HG02610 (cell line): ENCODE measurements around the gene PCDHGC5.

ENCODE experiments used
- ATAC-seq: cut with Tn5 transposase; IDR thresholded peaks from one replicate; pipeline ENCODE4 v1.9.1; 2021; ENCODE audit warnings: mild to moderate bottlenecking, moderate library complexity; ENCODE audit not compliant: unreplicated experiment

Gene PCDHGC5

GRCh38 chr5:141512390-141512910 is 23.6 kb downstream of the PCDHGC5 start:
- ATAC-seq, result peak; percentile 24

GRCh38 chr5:141512911-141513626 is 24.2 kb downstream of the PCDHGC5 start:
- no peak for ATAC-seq

GRCh38 chr5:141513627-141514329 is 24.9 kb downstream of the PCDHGC5 start:
- peak; percentile 30 for ATAC-seq

DNA sequence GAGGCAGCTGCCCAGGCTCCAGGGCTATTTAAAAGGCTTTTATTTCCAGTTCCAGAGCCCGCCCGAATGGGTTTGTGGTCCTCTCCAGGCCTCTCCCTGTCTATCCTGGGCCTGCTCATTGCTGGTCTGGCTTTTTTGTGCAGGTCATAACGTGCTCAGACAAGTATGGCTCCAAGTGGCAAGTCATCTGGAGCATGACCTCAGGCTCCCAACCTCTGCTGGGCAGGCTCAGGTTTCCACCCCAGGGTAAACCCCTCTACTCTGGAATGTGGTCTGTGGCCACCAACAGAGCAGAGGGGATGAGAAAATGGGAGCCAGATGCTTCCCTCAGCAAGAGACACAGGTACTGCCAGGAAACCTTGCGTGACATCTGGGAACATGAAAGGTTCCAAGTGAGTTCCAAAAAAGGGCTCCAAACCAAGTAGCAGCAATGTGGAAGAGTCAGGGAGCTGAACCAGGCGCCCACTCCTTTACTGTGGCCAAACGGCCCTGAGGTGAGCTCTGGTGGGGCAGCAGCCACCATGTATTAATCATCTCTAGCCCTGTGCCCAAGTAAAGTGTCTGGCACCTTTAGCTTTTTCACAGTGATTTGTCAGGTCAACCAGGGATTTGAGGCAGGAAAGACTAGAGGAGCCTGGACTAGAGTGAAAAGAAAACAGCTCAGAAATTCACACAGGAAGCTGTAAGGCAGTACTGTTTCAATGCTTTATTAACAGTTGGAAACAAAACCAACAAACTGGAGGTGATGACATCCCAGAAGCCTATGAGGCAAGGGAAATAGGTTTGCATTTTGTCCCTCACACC is 25.7 kb downstream of the PCDHGC5 start:
- peak; percentile 33 for ATAC-seq

DNA sequence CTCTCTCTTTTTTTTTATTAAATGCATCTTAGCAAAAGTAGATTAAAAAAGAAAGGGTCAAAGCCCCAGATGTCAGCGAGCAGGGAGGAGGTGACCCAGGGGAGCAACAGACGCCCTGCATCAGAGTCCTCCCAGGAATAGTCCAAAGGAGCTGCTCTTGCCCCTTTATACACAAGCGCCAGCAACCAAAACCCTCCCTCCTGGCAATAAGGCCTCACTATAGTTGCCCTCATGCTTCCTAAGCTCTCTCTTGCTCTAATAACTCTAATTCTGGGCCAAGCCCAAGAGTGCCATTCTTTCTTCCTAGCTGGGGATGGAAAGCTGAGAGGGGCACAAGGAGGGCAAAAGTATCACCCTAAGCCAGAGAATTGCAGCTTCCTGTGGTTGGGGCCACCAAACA is 26.3 kb downstream of the PCDHGC5 start:
- no peak for ATAC-seq

DNA sequence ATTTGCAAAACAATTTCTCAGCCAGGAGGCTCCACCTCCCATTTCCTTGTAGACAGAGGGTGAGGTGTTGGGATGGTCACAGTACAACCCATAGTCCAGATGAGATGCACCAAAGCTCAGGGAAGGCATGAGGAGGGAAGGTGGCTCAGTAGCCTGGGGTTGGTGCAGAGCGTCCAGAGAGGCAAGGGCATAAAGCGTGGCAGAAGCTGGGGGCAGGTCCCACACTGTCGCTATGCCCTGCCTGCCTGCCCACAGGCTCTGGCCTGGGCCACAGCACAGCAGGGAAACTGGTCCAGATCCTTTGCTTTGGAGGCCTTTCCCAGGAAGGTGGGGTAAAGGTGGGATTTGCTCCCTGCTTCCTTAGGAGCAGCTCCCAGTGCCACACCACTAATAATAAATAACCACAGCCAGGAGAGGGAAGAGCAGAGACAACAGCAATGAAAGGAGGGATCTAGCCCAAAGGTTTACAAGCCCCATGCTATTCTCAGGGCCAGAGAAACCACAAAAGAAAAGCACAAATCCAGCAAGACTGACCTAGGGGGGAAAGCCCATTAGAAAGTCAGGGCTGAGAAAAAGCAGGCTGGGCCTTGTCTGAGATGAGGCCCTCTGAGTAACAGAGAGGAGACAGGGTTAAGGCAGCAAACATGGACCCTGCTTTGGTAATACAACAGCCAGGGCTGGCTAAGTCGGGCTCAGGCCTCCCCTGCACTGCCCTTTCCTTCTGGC is 27.2 kb downstream of the PCDHGC5 start:
- ATAC-seq, result no peak

DNA sequence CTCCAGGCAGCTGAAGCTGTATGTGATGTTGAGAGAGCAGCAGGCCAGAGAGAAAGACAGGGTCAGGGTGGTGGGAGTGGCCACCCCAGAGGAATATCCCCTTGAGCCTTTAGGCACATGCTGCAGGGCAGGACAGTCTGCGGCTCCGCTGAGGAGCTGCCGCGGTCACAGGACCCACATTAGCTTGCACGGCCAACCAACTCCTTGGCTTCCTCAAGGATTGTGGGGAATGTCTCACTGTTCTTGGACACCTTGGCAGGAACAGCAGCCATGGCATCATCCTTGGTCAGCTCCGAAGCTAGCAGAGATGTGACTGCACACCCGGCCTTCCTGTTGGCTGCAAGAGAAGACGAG is 27.8 kb downstream of the PCDHGC5 start:
- ATAC-seq, result no peak

GRCh38 chr5:141517312-141517711 is 28.4 kb downstream of the PCDHGC5 start:
- ATAC-seq, result no peak

- ATAC-seq, result no peak
These were observed 29.2 kb downstream of the PCDHGC5 start for GRCh38 chr5:141517880-141518617.

DNA sequence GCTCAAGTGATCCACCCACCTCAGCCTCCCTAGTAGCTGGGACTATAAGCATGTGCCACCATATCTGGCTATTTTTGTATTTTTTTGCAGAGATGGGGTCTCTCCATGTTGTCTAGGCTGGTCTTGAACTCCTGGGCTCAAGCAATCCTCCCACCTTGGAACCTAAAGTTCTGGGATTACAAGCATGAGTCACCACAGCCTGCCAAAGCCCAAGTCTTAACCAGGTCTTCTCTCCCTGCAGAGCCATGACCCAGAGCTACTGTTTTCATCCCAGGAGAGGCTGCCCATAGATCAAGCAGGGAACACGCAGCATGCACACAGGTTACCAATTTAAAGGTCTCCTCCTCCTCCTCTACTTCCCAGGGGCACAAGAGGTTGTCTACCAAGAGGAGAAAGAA is 29.7 kb downstream of the PCDHGC5 start:
- no peak for ATAC-seq

DNA sequence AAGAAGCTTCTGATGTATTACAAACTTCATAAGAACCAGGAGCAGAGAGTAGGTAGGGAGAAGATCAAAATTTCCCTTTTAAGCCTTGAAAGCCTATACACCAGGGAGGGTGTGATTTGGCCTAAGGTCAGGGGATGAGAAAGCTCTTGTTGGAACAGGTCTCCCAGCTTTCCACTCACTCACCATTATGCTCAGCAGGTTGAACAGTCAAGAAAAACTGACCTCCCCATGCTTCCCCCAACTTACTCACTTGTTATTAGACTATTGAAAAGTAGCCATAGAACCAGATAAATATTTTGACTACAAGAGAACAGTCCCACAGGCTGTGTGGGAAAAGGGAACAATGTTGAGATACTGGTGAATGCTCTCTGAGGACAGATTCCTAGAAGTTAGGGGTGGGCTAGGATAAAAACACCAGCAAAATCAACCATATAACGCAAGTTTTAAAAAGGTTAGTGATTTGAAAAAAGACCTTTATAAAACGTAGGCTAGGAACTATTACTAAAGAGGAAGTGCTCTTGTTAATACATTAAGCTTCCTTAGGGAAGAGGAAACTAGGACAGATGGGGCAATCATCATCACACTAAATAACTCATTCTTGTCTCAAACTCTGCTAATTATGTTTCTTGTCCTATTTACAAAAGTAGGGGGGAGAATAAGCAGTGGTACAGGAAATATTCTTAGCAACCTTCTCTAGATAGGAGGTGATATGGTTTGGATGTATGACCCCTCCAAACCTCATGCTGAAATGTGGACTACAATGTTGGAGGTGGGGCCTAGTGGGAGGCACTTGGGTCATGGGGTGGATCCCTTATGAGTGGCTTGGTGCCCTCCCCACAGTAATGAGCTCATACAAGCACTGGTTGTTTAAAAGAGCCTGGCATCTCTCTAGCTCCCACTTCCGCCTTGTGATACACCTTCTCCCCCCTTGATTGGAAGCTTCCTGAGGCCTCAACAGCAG is 31.0 kb downstream of the PCDHGC5 start:
- no peak for ATAC-seq

GRCh38 chr5:141521244-141521781 is 32.4 kb downstream of the PCDHGC5 start:
- ATAC-seq, result no peak

- no peak for ATAC-seq
These were observed 33.4 kb downstream of the PCDHGC5 start for GRCh38 chr5:141522301-141522700.

DNA sequence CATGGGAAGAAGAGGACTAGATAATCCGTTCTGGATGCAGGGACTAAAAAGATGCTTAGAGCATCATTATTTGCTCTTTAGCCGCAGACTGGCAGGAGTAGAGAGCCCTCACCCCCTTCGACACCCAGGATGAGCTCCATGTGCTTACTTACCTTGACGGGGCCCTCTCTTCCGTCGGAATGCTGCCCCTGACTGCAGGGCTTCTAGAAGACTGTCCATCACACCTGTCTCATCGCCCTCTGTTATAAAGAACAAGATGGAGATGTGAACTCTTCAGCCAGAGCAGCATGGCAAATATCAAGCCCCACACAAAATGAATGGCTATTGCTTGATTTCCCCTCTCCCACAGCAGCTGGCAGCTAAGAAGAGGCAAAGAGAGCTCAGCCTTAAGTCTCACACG is 35.1 kb downstream of the PCDHGC5 start:
- ATAC-seq, result no peak

DNA sequence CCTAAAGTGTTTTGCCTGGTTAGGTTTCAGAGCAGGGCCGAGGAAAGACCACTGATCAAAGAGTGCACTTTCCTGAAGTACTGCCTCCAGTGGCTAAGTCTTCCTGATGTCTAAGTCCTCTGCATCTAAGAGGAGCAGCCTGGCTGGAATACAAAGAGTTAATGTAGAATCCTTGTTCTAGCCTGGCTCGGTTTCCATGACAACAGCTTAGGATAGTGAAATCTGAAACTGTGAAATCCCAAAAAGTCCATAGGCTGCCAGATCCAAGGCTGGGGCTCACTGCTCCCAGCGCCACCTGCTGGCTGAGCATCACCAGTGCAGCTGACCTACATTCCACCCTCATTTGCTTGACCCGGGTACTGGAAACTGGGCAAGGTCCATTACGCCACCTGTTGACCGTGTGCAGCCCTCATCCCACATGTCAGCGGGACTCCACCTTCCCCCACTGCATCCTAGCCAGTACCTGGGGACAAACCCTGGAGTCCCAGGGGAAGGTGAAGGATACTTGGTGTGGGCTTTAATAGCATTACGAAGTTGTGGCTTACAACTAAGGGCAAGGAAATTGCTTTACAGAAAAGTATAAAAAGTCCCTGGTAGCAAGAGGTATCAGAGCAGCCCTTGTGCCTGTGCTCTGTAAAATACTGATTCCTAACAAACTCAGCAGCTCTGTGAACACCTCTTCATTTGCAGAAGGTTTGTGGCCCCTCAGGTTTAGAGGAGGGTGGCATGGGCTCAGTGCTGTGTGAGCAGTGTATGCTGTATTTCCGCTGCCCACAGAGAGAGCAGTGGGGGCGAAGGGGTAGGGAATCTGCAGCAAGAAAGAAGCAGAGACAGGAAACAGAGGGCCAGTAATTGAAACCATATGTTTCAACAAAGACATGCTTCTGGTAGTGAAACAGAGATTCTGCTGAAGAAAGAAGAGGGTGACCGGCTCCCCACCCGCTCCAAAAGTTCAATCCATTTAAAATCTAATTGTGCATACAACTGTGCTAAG is 36.0 kb downstream of the PCDHGC5 start:
- ATAC-seq, result peak; percentile 53

GRCh38 chr5:141525653-141526052 is 36.8 kb downstream of the PCDHGC5 start:
- ATAC-seq, result no peak

GRCh38 chr5:141527426-141527825 is 38.5 kb downstream of the PCDHGC5 start:
- ATAC-seq, result no peak
